H9 (cell line): Measurements from ENCODE around the gene CD1C. TPM values are rescaled to one million over a fixed set of nuclear protein-coding genes. Genes with fewer than 3 reads are reported as not detected.

Experiments used
- DNase-seq: peaks from one replicate; pipeline ENCODE4 v3.0.0-alpha.2; 2017
- H2AFZ ChIP-seq: one replicate; pipeline ENCODE4 v1.6.1; 2013; ENCODE audit warnings: mild to moderate bottlenecking, low read length, control low read depth, moderate library complexity
- H2AK5ac ChIP-seq: 2 replicates; pipeline ENCODE4 v1.6.1; 2013; ENCODE audit warnings: low read length, control low read depth, mixed read lengths; ENCODE audit not compliant: insufficient read length
- H2BK120ac ChIP-seq: one replicate; pipeline ENCODE4 v1.6.1; 2013; ENCODE audit warnings: low read depth, mild to moderate bottlenecking, low read length, control low read depth, inconsistent platforms; ENCODE audit not compliant: poor library complexity, severe bottlenecking
- H2BK12ac ChIP-seq: 2 replicates; pipeline ENCODE4 v1.6.1; 2013; ENCODE audit warnings: low read length, control low read depth, mixed read lengths, low read depth; ENCODE audit not compliant: insufficient read length
- H2BK15ac ChIP-seq: 2 replicates; pipeline ENCODE4 v1.6.1; 2013; ENCODE audit warnings: low read depth, low read length, control low read depth
- H2BK20ac ChIP-seq: one replicate; pipeline ENCODE4 v1.6.1; 2013; ENCODE audit warnings: low read depth, mild to moderate bottlenecking, low read length, control low read depth, inconsistent platforms; ENCODE audit not compliant: poor library complexity, severe bottlenecking
- H2BK5ac ChIP-seq: 2 replicates; pipeline ENCODE4 v1.6.1; 2013; ENCODE audit warnings: low read length, control low read depth, mixed read lengths; ENCODE audit not compliant: insufficient read length
- H3K14ac ChIP-seq: 2 replicates; pipeline ENCODE4 v1.6.1; 2013; ENCODE audit warnings: low read length, control low read depth; ENCODE audit not compliant: insufficient read depth
- H3K18ac ChIP-seq: 2 replicates; pipeline ENCODE4 v1.6.1; 2013; ENCODE audit warnings: low read depth, mild to moderate bottlenecking, mixed read lengths, low read length, control low read depth; ENCODE audit not compliant: insufficient read length
- H3K23ac ChIP-seq: 2 replicates; pipeline ENCODE4 v1.6.1; 2013; ENCODE audit warnings: low read length, control low read depth, mixed read lengths, low read depth; ENCODE audit not compliant: insufficient read length
- H3K23me2 ChIP-seq: 2 replicates; pipeline ENCODE4 v1.6.1; 2013; ENCODE audit warnings: low read depth, mild to moderate bottlenecking, mixed read lengths, low read length, control low read depth; ENCODE audit not compliant: insufficient read length, poor library complexity, severe bottlenecking
- H3K27ac ChIP-seq: 2 replicates; pipeline ENCODE4 v1.5.1; 2013; ENCODE audit warnings: low read length, control low read depth, mixed read lengths, low read depth; ENCODE audit not compliant: insufficient read length
- H3K27me3 ChIP-seq: 2 replicates; pipeline ENCODE4 v1.6.1; 2013; ENCODE audit warnings: low read length, control low read depth, inconsistent platforms; ENCODE audit not compliant: insufficient read depth
- H3K4ac ChIP-seq: 2 replicates; pipeline ENCODE4 v1.6.1; 2013; ENCODE audit warnings: low read depth, mild to moderate bottlenecking, control low read depth, inconsistent platforms, low read length, moderate library complexity
- H3K4me1 ChIP-seq: 2 replicates; pipeline ENCODE4 v1.6.1; 2013; ENCODE audit warnings: low read length, control low read depth, inconsistent platforms; ENCODE audit not compliant: insufficient read depth
- H3K4me2 ChIP-seq: 2 replicates; pipeline ENCODE4 v1.6.1; 2013; ENCODE audit warnings: low read length, control low read depth, mixed read lengths; ENCODE audit not compliant: insufficient read length, insufficient read depth
- H3K56ac ChIP-seq: 2 replicates; pipeline ENCODE4 v1.6.1; 2013; ENCODE audit warnings: low read depth, mild to moderate bottlenecking, mixed read lengths, low read length, control low read depth; ENCODE audit not compliant: insufficient read length
- H3K79me1 ChIP-seq: 2 replicates; pipeline ENCODE4 v1.6.1; 2013; ENCODE audit warnings: low read depth, mild to moderate bottlenecking, moderate library complexity, low read length, control low read depth, inconsistent platforms; ENCODE audit not compliant: insufficient read depth, poor library complexity, severe bottlenecking
- H3K79me2 ChIP-seq: 2 replicates; pipeline ENCODE4 v1.6.1; 2013; ENCODE audit warnings: low read length, control low read depth, inconsistent platforms; ENCODE audit not compliant: insufficient read depth
- H3K9ac ChIP-seq: 2 replicates; pipeline ENCODE4 v1.6.1; 2013; ENCODE audit warnings: low read length, control low read depth, mixed read lengths; ENCODE audit not compliant: insufficient read length; ENCODE audit errors: extremely low read depth
- H3K9me3 ChIP-seq: one replicate; pipeline ENCODE4 v1.6.1; 2013; ENCODE audit warnings: low read depth, low read length, inconsistent platforms; ENCODE audit not compliant: control insufficient read depth
- H3T11ph ChIP-seq: one replicate; pipeline ENCODE4 v1.6.1; 2013; ENCODE audit warnings: mild to moderate bottlenecking, low read length, control low read depth, inconsistent platforms
- H4K20me1 ChIP-seq: one replicate; pipeline ENCODE4 v1.6.1; 2013; ENCODE audit not compliant: control insufficient read depth, insufficient read length, insufficient read depth
- H4K5ac ChIP-seq: 2 replicates; pipeline ENCODE4 v1.6.1; 2013; ENCODE audit warnings: low read depth, mild to moderate bottlenecking, mixed read lengths, low read length, control low read depth; ENCODE audit not compliant: insufficient read length
- H4K8ac ChIP-seq: replicated peaks from 2 replicates; pipeline ENCODE4 v1.6.1; 2013; ENCODE audit warnings: low read length, control low read depth, mixed read lengths, low read depth; ENCODE audit not compliant: insufficient read length
- H4K91ac ChIP-seq: 2 replicates; pipeline ENCODE4 v1.6.1; 2013; ENCODE audit warnings: low read depth, mild to moderate bottlenecking, moderate library complexity, mixed read lengths, low read length, control low read depth; ENCODE audit not compliant: insufficient read length
- H3K27ac Mint-ChIP-seq, 3 experiments: 2 replicates in 2 of 3; 3 replicates in 1 of 3; pipeline ENCODE4 v1.8.0; 2020 to 2021; ENCODE audit warnings: mixed read lengths in 3 of 3, mild to moderate bottlenecking in 1 of 3, moderate library complexity in 1 of 3
- H3K27me3 Mint-ChIP-seq: 2 replicates; pipeline ENCODE4 v1.8.0; 2021; ENCODE audit warnings: low read depth, mild to moderate bottlenecking, moderate library complexity, mixed read lengths
- H3K36me3 Mint-ChIP-seq, 3 experiments: 2 replicates in 2 of 3; 3 replicates in 1 of 3; pipeline ENCODE4 v1.8.0; 2020 to 2021; ENCODE audit warnings: low read depth in 3 of 3, mixed read lengths in 3 of 3; ENCODE audit not compliant: insufficient read depth in 1 of 3
- H3K4me1 Mint-ChIP-seq, 2 experiments: 2 replicates each; pipeline ENCODE4 v1.8.0; 2020; ENCODE audit warnings: mixed read lengths in 2 of 2
- H3K4me3 Mint-ChIP-seq, 2 experiments: 2 replicates in 1 of 2; 3 replicates in 1 of 2; pipeline ENCODE4 v1.8.0; 2020 to 2021; ENCODE audit warnings: mild to moderate bottlenecking in 2 of 2, mixed read lengths in 2 of 2, moderate library complexity in 1 of 2
- H3K9me3 Mint-ChIP-seq, 2 experiments: 2 replicates in 1 of 2; 3 replicates in 1 of 2; pipeline ENCODE4 v1.8.0; 2020; ENCODE audit warnings: mild to moderate bottlenecking in 2 of 2, mixed read lengths in 2 of 2, moderate library complexity in 1 of 2
- WGBS: extraction: QIAGEN DNeasy Blood & Tissue Kit; methylation state at CpG from one replicate; pipeline ENCODE4 v1.1.7; 2013; ENCODE audit warnings: missing lambda C conversion rate, low lambda C conversion rate, mixed read lengths; ENCODE audit not compliant: insufficient read length; ENCODE audit errors: extremely low coverage; 5-methylcytosine and 5-hydroxymethylcytosine counted together
- total RNA-seq: library from RNA; stranded (reverse); gene quantifications from 2 replicates; pipeline ENCODE4 v1.2.1, GENCODE V29; 2021
- TF ChIP-seq, protein P1 (sequence below): fragments of 200-600 bp; sonication (generic); conservative IDR thresholded peaks from 3 replicates; pipeline ENCODE4 v1.8.0; 2021; ENCODE audit warnings: antibody characterized with exemption, mild to moderate bottlenecking

CD1C gene
- total RNA-seq, 1 experiment from 2014 or later: not detected

DNA sequence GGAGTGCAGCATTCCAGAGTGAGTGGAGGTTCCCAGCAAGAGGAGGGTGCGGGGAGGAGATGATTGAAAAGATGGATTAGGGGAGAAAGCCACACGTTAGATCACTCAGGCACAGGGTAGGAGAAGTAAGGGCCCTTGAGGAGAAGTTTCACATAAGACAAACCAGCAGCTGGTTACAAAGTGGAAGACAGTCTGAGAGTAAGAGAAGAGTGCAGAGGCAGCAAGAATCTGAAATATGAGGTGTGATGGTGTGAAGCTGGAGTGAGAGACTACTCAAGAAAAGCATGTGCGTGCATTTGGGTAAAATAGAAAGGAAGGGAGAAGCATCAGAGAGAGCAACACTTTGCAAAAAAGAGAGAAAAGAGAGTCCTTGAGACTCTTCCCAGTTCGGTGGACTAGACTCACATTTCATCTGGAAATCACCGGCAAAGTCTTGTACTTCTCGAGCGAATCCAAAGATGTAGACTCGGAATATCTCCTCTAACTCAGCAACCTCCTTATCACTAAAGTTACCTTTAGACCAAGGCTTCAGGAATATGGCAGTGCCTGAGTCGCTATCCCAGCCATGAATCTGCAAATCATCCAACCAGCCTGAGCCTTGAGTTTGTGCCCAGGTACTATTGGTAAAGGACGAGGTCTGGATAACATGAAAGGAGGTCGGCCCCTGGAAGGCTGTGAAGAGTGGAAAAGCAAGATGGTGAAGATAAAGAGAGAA, 40.8 kb downstream of the CD1C start:
- TF ChIP-seq, protein P1, sequence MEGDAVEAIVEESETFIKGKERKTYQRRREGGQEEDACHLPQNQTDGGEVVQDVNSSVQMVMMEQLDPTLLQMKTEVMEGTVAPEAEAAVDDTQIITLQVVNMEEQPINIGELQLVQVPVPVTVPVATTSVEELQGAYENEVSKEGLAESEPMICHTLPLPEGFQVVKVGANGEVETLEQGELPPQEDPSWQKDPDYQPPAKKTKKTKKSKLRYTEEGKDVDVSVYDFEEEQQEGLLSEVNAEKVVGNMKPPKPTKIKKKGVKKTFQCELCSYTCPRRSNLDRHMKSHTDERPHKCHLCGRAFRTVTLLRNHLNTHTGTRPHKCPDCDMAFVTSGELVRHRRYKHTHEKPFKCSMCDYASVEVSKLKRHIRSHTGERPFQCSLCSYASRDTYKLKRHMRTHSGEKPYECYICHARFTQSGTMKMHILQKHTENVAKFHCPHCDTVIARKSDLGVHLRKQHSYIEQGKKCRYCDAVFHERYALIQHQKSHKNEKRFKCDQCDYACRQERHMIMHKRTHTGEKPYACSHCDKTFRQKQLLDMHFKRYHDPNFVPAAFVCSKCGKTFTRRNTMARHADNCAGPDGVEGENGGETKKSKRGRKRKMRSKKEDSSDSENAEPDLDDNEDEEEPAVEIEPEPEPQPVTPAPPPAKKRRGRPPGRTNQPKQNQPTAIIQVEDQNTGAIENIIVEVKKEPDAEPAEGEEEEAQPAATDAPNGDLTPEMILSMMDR: no peak
- Histone ChIP-seq H4K5ac (no peak overlapping the region), H3K79me2 (no peaks in the 10 kb centered on the region), H2BK5ac (no peak overlapping the region), H4K20me1 (no peaks in the 10 kb centered on the region), H4K91ac (no peak overlapping the region), H4K8ac (no peak overlapping the region), H2BK120ac (no peak overlapping the region), H3K4me2 (no peak overlapping the region), H3T11ph (no peak overlapping the region), H2AFZ (no peak overlapping the region), H2BK15ac (no peak overlapping the region), H3K27me3 (no peaks in the 10 kb centered on the region), H3K9me3 (no peaks in the 10 kb centered on the region), H2BK20ac (no peak overlapping the region), H3K56ac (no peak overlapping the region), H2AK5ac (no peak overlapping the region), H3K9ac (no peak overlapping the region), H3K4ac (no peak overlapping the region), H3K18ac (no peak overlapping the region), H2BK12ac (no peak overlapping the region), H3K4me1 (no peaks in the 10 kb centered on the region), H3K23ac (no peak overlapping the region), H3K27ac (no peak overlapping the region), H3K14ac (no peak overlapping the region), H3K79me1 (no peaks in the 10 kb centered on the region), H3K23me2 (no peaks in the 10 kb centered on the region)
- H3K36me3 Mint-ChIP-seq: no peaks in the 10 kb centered on the region
- H3K4me3 Mint-ChIP-seq: no peak overlapping the region
- no peaks in the 10 kb centered on the region; the same call in 1 of the 2 replicates for H3K27me3 Mint-ChIP-seq
- DNase-seq: no peak
- H3K27ac Mint-ChIP-seq: no peak overlapping the region
- H3K9me3 Mint-ChIP-seq: no peaks in the 10 kb centered on the region
- H3K4me1 Mint-ChIP-seq: no peaks in the 10 kb centered on the region
- WGBS: no CpG with 5 or more reads among the region's 11 CpGs
